HEK293T (cell line): Measurements from ENCODE around the gene RBM3.

ENCODE experiments used
- ARNT ChIP-seq: fragments of 450-650 bp; IDR thresholded peaks from 2 replicates; pipeline ENCODE4 v1.6.1; 2017; ENCODE audit warnings: mild to moderate bottlenecking
- HDGF ChIP-seq: fragments of 450-650 bp; IDR thresholded peaks from 2 replicates; pipeline ENCODE4 v1.6.1; 2017; ENCODE audit warnings: antibody characterized with exemption, borderline replicate concordance
- NFRKB ChIP-seq: fragments of 450-650 bp; IDR thresholded peaks from 2 replicates; pipeline ENCODE4 v1.6.1; 2016; ENCODE audit warnings: mild to moderate bottlenecking, moderate library complexity
- PKNOX1 ChIP-seq: fragments of 450-650 bp; IDR thresholded peaks from 2 replicates; pipeline ENCODE4 v1.6.1; 2016
- ZNF384 ChIP-seq: fragments of 450-650 bp; IDR thresholded peaks from 2 replicates; pipeline ENCODE4 v1.6.1; 2016

DNA sequence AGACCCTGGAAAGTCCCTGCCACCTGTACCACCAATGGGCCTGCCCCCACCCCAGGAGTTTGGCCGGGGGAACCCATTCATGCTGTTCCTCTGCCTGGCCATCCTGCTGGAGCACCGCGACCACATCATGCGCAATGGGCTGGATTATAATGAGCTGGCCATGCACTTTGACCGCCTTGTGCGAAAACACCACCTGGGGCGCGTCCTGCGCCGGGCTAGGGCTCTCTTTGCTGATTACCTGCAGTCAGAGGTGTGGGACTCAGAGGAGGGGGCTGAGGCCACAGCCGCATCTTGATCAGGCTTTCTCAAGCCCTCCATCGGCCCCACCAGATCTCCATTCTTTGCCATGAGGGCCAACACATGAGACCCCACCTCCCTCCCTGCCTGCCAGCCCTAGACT, 13.6 kb upstream of the RBM3 start:
- TF ChIP-seq ARNT, result no peak
- no peak for TF ChIP-seq NFRKB
- TF ChIP-seq HDGF, result no peak
- no peak for TF ChIP-seq PKNOX1
- no peak for TF ChIP-seq ZNF384
